Measurements from ENCODE around the gene LRRC8E.
A peak's percentile ranks its signal among the peaks of the same experiment; 100 is the strongest.

The LRRC8E gene

GRCh38 chr19:7888145-7888825, at the start of gene LRRC8E:
Gene LRRC8E, plus strand, starts transcription at chr19:7888510. Its CDS starts 7,094 bp downstream, at chr19:7895604.
- H3K4me3 ChIP-seq (ENCODE audit: low read depth, low read length) = peak within 1 kb of the TSS; percentile 54
- no peak for TF ChIP-seq CTCF (IDR thresholded peaks at IDR 0.05; ENCODE audit: low read depth, low read length, missing control alignments)
- in situ Hi-C loops (cut with HindIII; ENCODE audit: low sequenced_read_pairs) = no loop called here
- DNase-seq (ENCODE audit: low read depth) = peak; percentile 27

- in situ Hi-C loops (cut with HindIII; ENCODE audit: low sequenced_read_pairs) = no loop called here
- TF ChIP-seq CTCF (IDR thresholded peaks at IDR 0.05; ENCODE audit: low read depth, low read length, missing control alignments) = no peak
- no peak for DNase-seq (ENCODE audit: low read depth)
- no peak overlapping the region for H3K4me3 ChIP-seq (ENCODE audit: low read depth, low read length)
These were observed 48.8 kb upstream of the LRRC8E start for GRCh38 chr19:7839476-7839875.

- no peak overlapping the region for H3K4me3 ChIP-seq (ENCODE audit: low read depth, low read length)
- in situ Hi-C loops (cut with HindIII; ENCODE audit: low sequenced_read_pairs) = no loop called here
- TF ChIP-seq CTCF (IDR thresholded peaks at IDR 0.05; ENCODE audit: low read depth, low read length, missing control alignments) = no peak
- DNase-seq (ENCODE audit: low read depth) = no peak
These were observed 47.7 kb upstream of the LRRC8E start for GRCh38 chr19:7840629-7841028.

- in situ Hi-C loops (cut with HindIII; ENCODE audit: low sequenced_read_pairs) = no loop called here
- no peak for TF ChIP-seq CTCF (IDR thresholded peaks at IDR 0.05; ENCODE audit: low read depth, low read length, missing control alignments)
- no peak overlapping the region for H3K4me3 ChIP-seq (ENCODE audit: low read depth, low read length)
- DNase-seq (ENCODE audit: low read depth) = no peak
These were observed 46.3 kb upstream of the LRRC8E start for GRCh38 chr19:7841751-7842660.

GRCh38 chr19:7842661-7843294, 45.5 kb upstream of the LRRC8E start:
- H3K4me3 ChIP-seq (ENCODE audit: low read depth, low read length) = no peak overlapping the region
- in situ Hi-C loops (cut with HindIII; ENCODE audit: low sequenced_read_pairs) = no loop called here
- TF ChIP-seq CTCF (IDR thresholded peaks at IDR 0.05; ENCODE audit: low read depth, low read length, missing control alignments) = no peak
- no peak for DNase-seq (ENCODE audit: low read depth)

GRCh38 chr19:7843521-7843920, 44.8 kb upstream of the LRRC8E start:
- TF ChIP-seq CTCF (IDR thresholded peaks at IDR 0.05; ENCODE audit: low read depth, low read length, missing control alignments) = no peak
- no peak for DNase-seq (ENCODE audit: low read depth)
- in situ Hi-C loops (cut with HindIII; ENCODE audit: low sequenced_read_pairs) = no loop called here
- H3K4me3 ChIP-seq (ENCODE audit: low read depth, low read length) = no peak overlapping the region

Data from astrocyte of the cerebellum (primary cell).